Omental fat pad (tissue), 4 donors: Measurements from ENCODE around the gene MYOZ3. TPM values are rescaled to one million over a fixed set of nuclear protein-coding genes. Genes with fewer than 3 reads are reported as not detected.

Experiments used
- ATAC-seq: fragments of 150-250 bp; one replicate; pipeline ENCODE4 v1.9.1; 2016; ENCODE audit warnings: mild to moderate bottlenecking, moderate library complexity; ENCODE audit not compliant: low FRiP score
- DNase-seq: peaks from one replicate; pipeline ENCODE4 v3.0.0-alpha.2; 2019; ENCODE audit warnings: low spot score
- CTCF ChIP-seq, 3 donors: fragments of 450-650 bp; IDR thresholded peaks; one replicate each; pipeline ENCODE4 v1.5.1; 2016 to 2017; ENCODE audit warnings: antibody characterized with exemption in 3 of 3, mild to moderate bottlenecking in 3 of 3, moderate library complexity in 2 of 3
- total RNA-seq, 4 donors: library from RNA; depleted of rRNA; stranded (reverse); fragments of >200 nt; gene quantifications; one replicate each; pipeline ENCODE4 v1.1.0, GENCODE V29; 2016

Gene MYOZ3
- total RNA-seq, 4 donors from 2014 or later = 0.28 to 1.7 (median 0.56) TPM; not detected in 1

- DNase-seq = no peak
- TF ChIP-seq CTCF (IDR thresholded peaks at IDR 0.05) = no peak
- ATAC-seq = no peak
Measured at GRCh38 chr5:150642991-150643710, 17.9 kb upstream of the MYOZ3 start.

GRCh38 chr5:150644058-150644457 is 17.0 kb upstream of the MYOZ3 start:
- ATAC-seq (no peak), DNase-seq (no peak)
- no peak for TF ChIP-seq CTCF (IDR thresholded peaks at IDR 0.05)

GRCh38 chr5:150644514-150644913 is 16.5 kb upstream of the MYOZ3 start:
- no peak for DNase-seq
- no peak for ATAC-seq
- no peak for TF ChIP-seq CTCF (IDR thresholded peaks at IDR 0.05)

GRCh38 chr5:150645070-150645700 is 15.9 kb upstream of the MYOZ3 start:
- DNase-seq (no peak), ATAC-seq (no peak)
- TF ChIP-seq CTCF (IDR thresholded peaks at IDR 0.05) = no peak

GRCh38 chr5:150647275-150648251 is 13.5 kb upstream of the MYOZ3 start:
- DNase-seq (no peak), ATAC-seq (no peak)
- TF ChIP-seq CTCF (IDR thresholded peaks at IDR 0.05) = no peak

GRCh38 chr5:150648294-150649107 is 12.6 kb upstream of the MYOZ3 start:
- TF ChIP-seq CTCF (IDR thresholded peaks at IDR 0.05) = no peak
- ATAC-seq (no peak), DNase-seq (no peak)
